ENCODE measurements around the gene LTK.

The LTK gene

DNA sequence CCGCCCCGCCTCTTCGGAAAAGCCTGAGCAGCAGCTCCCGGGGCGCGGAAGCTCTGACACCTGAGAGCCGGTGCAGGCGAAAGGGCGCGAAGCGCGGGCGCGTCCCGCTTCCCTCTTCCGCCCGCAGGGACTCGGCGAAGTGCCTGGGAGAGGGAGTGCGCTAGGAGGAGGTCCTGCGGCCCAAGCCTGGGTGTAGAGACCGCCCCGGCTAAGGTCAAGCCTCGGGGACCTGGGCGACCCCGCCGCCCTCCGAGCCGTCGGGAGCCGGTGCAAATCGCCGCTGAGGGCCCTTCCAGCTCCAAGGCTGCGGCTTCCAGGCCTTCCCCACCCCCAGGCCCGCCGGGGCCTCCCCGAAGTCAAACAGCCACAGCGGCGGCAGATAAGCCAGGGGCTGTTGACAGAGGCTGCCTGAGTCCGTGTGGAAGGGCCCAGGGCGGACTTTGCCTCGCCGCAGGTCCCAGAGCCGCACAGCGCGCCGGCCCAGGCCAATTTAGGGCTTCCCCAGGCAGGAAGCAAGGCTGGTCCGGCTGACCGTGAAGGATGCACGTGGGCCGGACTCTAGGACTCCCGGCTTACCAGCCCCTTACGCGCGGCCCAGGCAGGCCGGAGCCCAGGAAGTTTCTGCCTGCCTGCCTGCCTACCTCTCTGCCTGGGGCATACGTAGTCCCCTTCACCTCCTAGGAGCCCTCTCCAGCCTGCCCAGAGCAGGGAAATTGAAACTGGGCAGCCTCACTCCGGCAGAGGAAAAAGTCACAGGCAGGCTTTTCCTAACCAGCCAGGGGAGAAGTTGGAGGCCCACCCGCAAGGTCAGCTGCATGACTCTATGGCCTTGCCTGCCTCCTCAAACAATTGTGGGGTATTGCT is 17.7 kb downstream of the LTK start:
- peak; percentile 72 for DNase-seq

DNA sequence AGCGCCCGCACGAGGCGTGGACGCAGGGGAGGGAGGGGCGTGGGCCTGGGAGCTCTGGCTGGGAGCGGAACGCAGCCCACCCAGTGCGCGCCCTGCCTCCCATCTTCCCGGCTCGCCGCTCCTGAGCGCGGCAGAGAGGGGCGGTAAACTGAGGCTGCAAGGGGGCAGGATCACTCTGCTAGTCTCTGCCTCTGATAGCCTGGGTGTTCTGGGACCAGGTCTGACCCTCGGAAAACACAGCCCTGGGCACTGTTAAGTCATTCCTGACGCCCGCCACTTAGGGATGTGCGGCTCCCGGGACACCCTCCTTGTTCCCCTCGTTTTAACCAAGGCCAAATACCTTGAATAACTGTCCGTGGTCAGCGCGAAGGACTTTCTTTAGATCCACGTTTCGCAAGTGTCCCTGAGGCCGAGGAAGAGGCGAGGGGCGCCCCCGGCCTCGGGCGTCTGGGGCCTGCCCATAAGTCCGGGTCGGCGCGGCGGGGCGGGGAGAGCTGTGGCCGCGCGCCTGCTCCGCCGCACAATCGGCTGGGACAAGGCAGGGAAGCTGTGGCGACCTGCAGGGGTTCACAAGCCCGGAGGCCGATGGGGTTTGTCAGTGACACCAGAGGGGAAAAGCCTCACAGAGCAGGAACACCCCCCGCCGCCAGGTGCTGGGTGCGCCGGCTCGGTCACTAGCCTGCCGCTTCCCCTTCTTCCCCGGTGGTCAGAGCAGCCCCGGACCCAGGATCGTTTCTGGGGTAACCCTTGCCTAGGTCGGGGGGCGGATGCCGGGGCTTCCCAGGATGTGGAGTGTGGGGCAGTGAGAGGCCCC is 18.5 kb downstream of the LTK start:
- peak; percentile 72 for DNase-seq

DNA sequence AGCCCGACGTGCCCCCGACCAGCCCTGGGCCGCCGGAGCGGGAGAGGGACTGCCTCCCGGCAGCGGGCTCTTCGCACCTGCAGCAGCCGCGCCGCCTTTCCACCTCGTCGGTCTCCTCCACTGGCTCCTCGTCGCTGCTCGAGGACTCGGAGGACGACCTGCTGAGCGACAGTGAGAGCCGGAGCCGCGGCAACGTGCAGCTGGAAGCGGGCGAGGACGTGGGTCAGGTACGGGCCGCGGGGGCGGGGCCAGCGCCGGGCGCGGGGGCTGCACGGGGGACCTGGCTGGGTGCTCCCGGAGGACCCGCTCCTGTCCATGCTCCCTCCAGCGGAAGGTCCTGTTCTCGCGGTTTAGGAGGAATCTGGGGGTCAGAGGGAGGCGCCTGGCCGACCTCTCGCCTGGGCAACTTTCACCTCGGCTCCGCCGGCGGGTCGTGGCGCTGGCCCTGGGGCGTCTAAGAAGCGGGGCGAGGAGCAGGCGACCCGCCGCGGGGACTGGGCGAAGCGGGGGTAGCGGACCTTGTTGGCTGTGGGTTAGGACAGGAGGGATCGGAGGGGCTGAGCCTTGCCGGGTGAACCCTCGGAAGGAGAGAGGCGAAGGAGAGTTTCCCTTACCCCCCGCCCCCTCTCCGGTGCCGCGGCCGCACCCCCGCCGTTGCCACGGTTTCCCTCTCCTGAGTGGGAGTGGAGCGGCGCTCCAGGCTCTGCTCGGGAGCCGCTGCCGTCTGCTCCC is 19.3 kb downstream of the LTK start:
- DNase-seq: peak; percentile 58

- DNase-seq: no peak
Observed at GRCh38 chr15:41493902-41494189, 19.8 kb downstream of the LTK start.

DNA sequence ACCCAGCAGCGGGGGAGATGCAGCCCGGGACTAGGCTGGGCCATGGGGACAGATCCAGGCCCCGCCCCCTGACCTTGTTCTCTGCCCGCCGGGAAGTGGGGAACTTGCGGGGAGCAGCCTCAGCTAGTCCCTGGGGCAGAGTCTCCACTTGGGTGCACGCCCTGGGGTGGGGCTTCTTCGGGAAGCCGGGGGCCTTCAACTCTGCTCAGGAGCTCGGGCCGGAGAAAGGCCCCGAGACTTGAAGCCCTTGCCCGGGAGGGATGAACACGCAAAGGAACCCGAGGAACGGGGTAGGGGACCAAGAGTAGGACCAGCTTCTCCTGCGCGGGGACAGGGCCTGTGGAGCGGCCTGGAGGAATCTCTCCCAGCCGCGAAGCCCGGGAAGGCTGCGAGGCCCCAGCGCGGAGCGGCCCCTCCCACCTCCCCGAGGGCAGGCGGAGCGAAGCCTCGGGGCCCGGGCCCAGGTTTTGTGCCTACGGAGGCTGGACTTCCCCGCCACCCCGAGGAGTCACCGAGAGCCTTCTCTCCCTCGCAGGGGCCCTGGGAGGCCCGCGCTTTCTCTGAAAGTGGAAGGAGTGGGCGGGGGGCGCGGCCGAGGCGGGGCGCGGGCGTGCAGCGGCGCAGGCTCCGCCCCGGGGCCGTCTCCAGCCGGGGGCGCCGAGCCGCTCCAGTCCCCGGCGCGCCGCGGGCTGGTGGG is 20.3 kb downstream of the LTK start, which contains the start of gene ITPKA:
ITPKA (plus strand) TSS at position 670 of the 697 bp plus-strand sequence. CDS start 54 bp downstream, outside the sequence.
- DNase-seq: peak; percentile 93

GRCh38 chr15:41492597-41493204 is 20.9 kb downstream of the LTK start:
- no peak for DNase-seq

GRCh38 chr15:41491889-41492288 is 21.7 kb downstream of the LTK start:
- DNase-seq: no peak

GRCh38 chr15:41490355-41490754 is 23.3 kb downstream of the LTK start:
- DNase-seq: no peak

- DNase-seq: no peak
Observed at GRCh38 chr15:41489641-41490040, 24.0 kb downstream of the LTK start.

GRCh38 chr15:41487802-41488201 is 25.8 kb downstream of the LTK start:
- no peak for DNase-seq

DNA sequence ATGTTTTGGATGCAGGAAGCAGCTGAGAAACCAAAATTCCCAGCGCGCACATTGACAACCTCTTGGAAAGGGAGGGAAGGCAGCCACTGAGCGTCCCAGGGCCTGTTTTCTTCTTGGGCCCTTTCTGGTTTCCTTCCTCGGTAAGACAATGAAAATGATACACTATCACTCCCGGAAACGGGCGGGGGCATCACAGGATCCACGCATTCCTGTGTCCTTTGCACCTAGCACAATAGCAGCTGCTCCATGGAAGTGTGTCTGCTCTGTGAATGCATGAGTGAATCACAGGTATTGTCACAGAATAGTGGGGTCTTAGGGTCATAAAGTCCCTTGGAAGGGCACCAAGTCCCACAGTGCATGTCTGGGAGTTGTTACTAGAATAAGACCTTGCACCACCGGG is 26.2 kb downstream of the LTK start:
- DNase-seq: no peak

DNA sequence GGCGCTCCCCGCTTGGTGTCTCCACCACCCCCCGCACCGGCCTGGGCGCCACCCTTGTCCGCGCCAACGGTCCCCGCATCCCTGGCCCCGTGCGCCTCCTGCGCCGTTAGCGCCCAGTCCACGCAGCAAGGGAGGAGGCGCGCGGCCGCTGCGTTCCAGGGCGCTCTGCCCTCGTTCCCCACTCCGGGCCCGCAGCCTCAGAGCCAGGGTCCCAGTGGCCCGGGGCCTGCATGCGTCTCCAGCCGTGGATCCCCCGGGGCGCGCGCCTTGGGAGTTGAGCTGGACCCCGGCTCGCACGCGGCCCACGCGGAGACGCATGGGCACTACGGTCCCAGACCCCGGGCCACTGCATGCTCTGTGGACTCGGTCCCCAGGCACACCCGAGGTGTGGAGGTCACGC is 27.3 kb downstream of the LTK start:
- DNase-seq: no peak

GRCh38 chr15:41484937-41485625 is 28.5 kb downstream of the LTK start:
- no peak for DNase-seq

- no peak for DNase-seq
Observed at GRCh38 chr15:41483519-41483918, 30.1 kb downstream of the LTK start.

DNA sequence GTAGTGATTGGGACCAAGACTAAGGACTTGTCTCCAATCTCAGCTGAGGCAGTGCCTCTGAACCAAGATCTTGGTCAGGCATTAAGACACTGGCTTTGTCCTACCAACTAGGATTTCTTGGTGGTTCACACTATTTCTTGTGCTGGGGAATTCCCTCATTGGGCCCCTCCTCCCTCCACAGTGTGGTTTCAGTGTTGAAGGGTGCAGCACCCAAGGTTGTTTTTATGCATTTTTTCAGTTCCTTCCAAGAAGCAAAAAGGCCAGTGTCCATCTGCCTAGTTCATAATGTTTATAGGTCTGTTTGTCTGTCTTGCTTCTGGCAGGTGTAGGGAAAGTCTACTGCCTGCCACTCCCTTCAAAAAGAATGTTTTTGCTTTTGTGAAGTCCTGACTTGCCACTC is 30.5 kb downstream of the LTK start:
- no peak for DNase-seq

DNA sequence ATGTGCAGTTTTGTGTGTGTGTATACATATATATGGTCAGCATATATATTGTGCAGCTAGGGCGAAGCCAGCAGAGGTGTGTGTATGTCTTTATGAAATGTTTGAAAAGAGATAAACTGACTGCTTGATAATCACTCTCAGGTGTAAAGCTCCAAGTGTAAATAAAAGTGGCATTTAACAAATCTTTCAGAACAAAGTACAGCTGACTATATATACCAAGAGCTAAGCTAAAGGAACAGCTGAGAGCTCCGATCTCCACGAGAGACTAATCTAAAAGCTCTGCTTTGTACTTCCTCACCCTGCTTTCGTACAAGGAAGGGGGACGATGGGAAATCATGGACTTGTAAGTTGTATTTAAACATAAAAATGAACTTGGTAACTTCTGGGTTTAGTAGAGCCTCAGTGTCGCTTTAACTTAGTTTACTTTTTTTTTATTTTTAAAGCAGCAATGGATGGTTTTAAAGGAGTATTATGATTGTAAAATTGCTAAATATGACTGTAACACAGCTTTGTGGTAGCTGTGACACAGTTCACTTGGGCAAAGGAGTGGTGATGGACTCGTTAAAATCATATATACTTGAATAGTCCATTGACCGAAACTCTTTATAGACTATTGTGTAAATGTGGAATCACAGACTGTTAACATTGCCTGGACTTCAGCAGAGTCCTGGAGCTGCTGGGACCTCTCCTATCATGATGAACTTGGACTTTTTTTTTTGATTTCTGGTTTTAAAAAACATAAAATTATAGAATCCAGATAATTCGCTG is 31.3 kb downstream of the LTK start:
- no peak for DNase-seq

GRCh38 chr15:41480396-41481140 is 33.1 kb downstream of the LTK start:
- no peak for DNase-seq

GRCh38 chr15:41476416-41477048 is 37.1 kb downstream of the LTK start:
- no peak for DNase-seq

DNA sequence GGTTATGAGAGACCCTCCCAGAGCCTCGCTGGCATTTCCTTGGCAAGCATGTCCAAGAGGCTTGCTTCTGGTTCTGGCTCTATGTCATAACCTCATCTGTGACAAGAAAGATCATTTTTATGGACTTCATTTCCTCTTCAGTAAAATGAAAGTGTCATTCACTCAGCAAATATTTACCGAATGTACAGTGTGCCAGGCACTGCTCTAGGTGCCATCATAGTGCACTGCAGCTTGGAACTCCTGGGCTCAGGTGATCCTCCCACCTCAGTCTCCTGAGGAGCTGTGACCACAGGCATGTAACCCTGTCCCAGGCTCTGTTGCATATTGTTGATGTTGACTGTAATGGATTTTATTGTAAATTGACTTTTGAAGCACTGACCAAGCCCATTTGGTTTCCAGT is 38.7 kb downstream of the LTK start:
- DNase-seq: no peak

- no peak for DNase-seq
Observed at GRCh38 chr15:41474436-41474835, 39.2 kb downstream of the LTK start.

Data from retina (tissue), 1 donor.